GM18498 (cell line): ENCODE results near the gene PLCL1.

Experiments
- ATAC-seq: cut with Tn5 transposase; IDR thresholded peaks from one replicate; pipeline ENCODE4 v1.9.1; 2021; ENCODE audit warnings: mild to moderate bottlenecking, moderate library complexity; ENCODE audit not compliant: unreplicated experiment

PLCL1 gene

DNA sequence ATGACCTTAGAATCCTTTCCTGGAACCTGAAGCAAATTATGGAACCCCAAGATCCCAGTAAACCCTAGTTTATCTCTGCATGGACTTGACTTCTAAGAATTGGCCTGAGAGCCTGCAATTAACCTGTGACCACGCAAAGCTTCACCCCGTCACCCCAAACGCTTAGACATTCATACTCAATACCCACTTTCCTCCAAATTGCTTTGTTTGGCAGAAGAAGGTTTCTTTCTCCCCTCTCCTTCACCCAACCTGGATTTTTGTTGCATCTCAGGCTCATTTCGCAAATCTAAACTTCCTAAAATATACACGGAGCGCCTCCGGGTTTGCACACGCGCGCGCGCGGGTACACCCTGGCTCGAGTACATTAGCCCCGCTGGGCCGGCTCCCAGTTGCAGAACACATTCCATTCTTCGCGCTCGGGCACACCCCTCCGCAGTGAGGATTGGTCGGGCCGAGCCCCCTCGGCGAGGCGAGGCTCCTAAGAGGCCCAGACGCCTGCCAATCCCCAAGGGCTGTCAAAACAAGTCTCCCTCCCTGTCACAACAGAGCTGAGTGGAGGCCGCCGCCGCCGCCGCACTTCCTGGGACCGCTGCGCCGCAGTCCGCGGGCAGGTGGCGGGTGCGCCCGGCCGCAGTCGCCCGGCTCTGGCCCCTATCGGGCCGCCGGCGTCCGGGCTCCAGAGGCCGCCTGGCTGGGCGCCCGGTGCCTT, at the start of gene PLCL1:
Gene PLCL1 (plus strand): TSS at position 545 of the 709 bp plus-strand sequence.
- peak; percentile 100 for ATAC-seq

DNA sequence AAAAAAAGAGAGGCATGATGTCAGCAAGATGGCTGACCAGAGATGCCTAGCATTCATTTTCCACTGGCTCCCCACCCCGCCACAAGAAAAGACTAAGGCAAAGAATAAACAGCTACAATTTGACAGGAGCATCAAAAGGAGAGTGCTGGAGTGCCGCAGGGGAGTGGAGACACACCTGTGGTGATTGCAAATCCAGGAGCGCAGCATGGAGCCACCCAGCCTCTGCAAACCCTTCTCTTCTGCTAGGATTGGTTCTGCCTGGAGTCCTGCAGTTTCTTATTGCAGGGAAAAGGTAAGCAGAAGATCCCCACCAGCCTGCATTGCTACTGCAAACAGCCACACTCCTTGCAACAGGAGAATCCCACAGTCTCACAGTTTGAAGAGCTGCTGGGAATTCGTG, 45.4 kb upstream of the PLCL1 start:
- no peak for ATAC-seq

DNA sequence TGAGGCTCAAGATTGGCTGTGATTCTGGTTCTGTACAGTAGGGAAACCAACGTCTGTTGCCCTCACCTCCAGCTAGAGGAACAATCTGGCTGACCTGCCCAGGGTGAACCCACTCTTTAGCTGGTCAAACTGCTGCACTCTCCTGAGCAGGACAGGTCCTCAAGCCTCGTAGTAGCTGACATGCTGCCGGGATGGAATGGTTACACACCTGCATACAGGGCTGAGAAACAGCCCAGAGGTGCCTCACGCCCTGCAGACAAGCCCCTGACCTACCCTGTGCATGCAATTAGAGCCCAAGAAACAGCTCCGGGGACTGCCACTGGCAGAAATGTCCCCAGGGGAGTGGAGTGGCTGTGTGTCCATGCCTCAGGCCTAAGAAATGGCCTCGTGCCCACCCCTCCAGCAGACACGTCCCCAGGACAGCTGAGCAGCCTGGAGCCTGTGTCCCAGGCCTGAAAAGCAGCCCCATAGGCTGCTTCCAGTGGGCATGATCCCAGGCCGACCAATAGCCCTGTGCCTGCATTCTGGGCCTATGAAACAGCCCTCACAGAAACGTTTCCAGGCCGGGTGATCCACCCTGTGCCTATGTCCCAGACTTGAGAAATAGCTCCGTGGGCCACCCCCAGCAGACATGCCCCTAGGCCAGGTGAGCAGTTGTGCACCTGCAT, 44.6 kb upstream of the PLCL1 start:
- no peak for ATAC-seq

DNA sequence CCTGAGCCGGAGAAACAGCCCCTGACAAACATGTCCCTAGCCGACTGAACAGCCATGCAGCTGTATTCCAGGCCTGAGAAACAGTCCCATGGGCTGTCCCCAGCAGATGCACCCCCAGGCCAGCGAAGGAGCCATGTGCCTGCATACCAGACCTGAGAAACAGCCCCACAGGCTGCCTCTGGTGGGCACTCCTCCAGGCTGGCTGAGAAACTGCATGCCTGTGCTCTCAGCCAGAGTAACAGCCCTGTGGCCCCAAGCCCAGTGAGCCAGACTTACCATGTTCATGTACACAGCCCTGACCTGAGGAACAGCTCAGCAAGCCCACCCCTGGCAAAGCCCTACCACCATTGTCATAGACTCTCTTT, 44.1 kb upstream of the PLCL1 start:
- ATAC-seq: no peak

DNA sequence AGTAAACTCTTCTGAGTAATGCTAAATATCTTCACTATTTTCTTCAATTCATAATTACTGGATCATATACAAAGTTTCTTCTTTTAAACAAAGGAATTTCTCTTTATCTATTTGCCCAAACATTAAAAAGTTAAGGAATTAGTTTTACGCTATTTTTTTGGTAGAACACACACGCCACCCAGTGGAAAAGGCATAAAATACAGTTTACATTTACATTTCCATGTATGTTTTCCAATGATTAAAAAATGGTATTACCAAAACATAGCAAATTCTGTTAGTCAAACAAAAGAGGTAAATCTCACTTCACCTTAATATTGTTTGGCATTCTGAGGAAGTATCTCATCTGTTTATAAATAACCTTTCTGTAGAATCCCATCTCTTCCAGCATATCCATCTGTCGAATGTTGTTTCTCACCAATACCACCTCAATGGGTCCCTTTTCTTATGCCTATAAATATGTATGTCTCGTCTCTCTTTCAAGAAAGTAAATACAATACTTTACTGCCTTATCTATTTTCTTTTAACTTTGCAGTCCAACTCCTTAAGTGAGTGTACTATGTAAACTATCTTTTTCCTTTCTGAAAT, 26.5 kb upstream of the PLCL1 start:
- ATAC-seq: no peak

DNA sequence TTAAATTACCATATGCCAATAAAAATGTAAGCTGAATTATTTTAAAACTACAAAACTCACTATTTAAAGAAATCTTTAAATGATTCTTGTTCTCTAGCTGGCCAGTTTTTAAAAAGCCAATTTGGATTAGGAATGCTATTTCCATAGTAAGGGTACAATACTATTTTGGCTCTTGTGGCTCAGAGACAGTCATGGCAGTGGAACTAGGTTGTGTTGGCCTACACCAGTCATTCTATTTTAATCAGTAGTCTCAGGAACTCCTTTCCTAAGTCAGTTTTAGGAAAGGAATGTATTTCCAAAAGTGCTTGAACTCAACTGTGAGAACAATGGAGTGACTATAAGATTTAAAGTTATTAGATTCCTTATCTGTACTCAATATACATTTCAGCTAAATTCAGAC, 25.1 kb upstream of the PLCL1 start:
- ATAC-seq: no peak

DNA sequence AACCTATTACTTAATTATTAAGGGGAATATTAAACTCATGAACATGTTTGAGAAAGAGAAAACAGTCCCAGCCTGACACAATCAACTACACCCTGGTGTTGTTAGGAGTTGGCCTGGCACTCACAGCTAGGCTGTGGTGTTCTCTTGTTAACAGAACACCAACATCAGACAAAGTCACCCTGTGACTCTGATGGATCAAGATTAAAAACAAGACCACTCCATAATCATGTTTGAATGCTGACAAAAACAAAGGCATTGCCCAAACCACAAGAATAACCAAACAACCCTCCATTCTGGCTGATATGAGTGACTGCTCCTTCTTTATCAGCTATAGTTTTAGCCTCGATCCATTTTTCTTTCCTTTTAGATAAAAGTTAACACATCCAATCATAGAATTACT, 22.3 kb upstream of the PLCL1 start:
- ATAC-seq: no peak

DNA sequence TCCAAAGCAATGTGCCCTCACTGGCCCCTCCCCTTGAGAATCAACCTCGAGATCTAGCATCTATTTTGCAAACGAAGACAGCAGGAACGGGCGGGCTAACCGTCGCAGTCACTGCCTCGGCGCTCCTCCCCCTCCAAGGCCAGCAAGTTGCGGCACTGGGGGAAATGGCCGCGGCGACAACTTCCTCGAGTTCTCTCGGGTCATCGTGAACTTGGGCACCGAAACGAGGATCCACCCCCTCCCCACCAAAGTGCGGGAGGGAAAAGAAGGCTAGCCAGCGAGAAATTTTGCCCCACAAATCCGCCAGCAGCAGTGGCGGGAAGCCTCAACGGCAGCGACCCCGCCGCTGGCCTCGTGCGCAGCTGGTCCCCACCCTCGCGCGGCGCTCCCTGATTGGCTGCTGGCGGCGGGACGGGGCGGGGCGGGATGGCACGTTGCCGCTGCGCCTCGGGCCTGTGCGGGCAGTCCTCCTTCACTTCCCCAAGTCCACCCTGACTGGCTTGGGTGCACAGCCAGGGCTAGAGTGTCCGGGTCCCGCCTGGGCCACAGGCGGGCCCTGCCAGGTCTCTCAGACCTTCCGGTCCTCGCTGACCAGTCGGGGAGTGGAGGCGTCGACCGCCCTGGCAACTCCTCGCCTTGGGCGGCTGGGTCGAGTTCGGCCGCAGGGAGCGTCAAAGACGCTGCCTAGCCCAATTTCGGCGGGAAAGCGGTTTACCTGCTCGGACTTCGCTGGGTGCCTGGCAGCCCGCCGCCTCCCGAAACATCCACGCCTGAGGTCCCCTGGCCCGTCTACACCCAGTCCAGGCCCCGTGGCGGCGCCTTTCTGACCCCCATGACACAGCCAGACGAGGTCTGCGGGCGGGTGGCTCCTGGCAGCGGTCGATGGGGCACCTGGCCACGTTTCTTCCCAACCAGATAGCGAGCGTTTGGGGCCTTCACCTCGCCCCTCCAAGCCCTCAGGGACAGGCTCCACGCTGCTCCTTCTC, 19.1 kb upstream of the PLCL1 start, which contains the start of gene BOLL:
Gene BOLL (minus strand): TSS at position 364 of the 986 bp plus-strand sequence. CDS start 3,469 bp downstream, outside the sequence.
- no peak for ATAC-seq

DNA sequence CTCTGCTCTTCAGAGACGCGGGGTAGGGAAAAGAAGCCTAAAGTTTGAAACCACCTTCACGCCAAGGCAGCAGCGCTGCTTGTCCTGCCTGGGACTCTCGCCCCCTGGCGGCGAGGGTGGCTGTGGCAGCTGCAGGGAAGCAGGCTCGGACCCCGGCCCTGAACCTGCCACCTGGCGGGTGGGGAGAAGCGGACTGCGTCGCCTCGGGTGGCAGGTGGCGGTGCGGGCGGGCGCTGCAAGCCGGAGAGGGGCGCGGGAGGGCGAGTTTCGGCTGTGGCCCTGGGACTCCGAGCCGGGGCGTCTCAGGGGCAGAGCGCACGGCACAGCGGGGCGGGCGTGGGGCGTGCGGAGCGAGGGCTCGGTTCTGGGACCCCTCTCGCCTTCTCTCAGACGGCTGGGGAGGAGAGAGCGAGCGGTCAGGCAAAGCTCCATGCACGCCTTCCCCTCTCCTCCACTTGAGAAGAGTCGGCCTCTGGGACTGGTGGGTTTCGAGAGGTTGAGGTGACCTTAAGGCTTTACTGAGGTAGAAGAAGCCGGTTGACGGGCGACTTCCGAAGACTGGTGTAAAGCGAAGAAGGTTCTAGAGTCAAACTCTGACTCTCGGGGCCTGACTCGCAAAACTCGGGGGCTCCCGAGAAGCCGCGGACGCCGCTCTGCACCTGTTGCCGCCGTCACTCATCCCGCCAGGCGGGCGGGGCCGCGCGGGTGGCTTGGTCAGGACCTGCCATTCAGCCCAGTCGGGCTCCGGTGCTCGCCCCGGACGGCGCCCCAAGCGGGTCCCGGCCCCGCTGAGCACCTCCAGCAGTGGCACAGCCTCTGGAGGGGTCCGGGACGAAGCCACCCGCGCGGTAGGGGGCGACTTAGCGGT, 18.1 kb upstream of the PLCL1 start:
- peak; percentile 73 for ATAC-seq

DNA sequence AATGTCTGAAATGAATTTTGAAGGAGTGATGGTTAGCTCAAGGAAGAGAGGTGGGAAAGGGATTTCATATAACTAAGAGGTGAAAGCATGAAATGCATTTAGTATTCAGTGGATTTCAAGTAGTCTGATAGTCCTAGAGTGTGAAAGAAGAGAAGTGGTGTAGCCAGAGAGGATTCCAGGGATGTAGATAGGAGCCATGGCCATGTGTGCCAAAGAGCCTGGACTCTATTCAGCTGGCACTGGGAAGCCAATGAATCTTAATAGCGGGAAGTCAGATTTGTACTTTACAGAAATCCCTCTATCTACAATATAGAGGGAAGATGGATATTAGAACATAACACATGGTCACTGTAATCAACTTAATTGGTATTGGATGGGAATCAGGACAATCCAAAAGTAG, 10.9 kb upstream of the PLCL1 start:
- no peak for ATAC-seq

DNA sequence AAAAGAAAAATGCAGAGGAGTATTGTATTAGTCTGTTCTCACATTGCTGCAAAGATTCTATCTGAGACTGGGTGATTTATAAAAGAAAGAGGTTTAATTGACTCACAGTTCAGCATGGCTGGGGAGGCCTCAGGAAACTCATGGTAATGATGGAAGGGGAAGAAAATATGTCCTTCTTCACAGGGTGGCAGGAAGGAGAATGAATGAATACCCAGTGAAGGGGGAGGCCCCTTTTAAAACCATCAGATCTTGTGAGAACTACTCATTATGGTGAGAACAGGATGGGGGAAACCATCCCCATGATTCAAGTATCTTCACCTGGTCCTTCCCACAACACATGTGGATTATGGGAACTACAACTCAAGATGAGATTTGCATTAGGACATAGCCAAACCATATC, 9.1 kb upstream of the PLCL1 start:
- no peak for ATAC-seq

DNA sequence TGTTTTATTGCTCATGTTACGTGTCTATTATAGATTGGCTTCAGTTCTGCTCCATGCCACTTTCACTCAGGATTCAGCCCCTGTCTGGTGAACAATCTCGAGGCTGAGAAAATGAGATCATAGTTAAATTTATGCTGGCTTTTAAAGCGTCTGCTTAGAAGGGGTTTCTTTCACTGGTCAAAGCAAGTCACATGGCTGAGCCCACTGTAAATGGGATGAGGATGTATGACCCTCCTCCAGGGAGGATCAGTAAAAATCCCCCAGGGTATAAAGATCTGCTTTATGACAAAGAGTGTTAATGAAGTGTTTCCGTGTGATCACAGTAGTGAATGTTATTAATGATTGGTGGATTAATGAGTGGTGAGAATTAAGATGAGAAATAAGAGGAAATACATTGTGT, 6.2 kb upstream of the PLCL1 start:
- no peak for ATAC-seq

DNA sequence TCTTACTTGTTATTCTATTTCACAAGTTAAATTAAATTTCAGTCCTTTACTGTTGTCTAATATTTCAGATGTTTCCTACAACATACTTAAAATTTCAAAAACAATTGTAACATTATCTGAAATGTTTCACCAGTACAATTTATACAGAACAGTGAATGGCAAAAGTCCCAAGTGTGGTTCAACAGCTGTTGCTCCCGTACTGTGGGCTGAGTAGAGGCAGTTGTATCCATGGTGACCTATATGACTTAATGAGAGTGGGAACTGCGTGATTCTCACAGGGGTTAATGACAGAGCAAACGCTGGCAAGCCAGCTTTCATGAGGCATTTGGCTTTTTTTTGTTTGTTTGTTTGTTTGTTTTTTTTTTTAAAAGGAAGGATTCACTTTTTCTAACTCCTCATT, 5.3 kb upstream of the PLCL1 start:
- ATAC-seq: no peak

DNA sequence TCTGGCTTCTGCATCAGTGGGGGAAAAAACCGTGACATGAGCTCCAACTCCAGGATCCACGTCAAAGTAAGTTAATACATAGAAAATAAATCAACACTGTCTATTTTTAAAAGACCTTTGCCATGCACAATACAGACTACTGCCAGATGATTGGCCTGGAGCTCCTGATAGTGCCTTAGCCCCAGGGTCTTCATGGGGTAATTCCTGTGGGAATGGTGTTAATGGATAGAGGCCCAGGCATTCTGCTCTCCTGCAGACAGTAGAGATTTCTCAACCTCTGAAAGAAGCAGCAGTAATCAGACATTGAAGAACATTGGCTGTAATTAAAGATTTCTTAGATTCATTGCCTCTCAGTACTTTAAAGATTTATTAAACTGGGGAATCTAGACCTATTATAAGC, 4.3 kb upstream of the PLCL1 start:
- ATAC-seq: no peak

DNA sequence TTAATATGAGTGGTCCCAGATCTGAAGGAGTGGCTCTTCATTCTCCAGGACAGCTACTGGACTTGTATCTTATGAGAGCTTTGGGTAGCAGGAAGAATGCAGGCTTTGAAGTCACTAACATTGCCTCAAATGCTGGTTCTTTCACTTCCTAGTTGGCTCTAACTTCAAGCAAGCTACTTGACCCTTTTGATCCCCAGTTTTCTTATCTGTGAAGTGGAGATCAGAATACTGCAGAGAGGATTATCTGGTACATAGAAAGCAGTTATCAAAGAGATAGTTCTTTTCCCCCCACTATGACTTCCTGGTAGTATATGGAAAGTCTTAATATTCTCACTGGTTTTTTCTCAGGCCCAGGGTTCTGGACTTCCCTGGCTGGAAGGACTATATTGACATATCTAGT, 3.4 kb upstream of the PLCL1 start:
- ATAC-seq: no peak

DNA sequence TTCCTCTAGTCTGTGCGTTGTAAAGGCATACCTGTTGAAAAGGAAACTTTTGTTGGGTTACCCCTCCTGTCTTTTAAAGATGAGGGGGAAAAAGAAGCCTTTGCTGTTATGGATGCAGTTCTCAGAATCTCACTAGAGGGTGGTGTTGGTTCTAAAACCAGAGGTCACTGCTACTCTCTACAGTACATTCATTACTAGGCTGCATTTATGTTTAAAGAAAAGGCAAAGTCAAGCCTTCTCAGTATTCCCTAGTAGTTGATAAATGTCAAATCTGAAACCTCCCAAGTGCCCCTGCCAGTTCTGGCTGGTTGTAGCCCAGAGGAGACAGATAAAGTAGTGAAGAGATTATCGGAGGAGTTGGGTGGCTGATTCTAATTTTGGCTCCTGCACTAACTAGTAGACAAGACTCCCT, 1.4 kb upstream of the PLCL1 start:
- ATAC-seq: no peak

DNA sequence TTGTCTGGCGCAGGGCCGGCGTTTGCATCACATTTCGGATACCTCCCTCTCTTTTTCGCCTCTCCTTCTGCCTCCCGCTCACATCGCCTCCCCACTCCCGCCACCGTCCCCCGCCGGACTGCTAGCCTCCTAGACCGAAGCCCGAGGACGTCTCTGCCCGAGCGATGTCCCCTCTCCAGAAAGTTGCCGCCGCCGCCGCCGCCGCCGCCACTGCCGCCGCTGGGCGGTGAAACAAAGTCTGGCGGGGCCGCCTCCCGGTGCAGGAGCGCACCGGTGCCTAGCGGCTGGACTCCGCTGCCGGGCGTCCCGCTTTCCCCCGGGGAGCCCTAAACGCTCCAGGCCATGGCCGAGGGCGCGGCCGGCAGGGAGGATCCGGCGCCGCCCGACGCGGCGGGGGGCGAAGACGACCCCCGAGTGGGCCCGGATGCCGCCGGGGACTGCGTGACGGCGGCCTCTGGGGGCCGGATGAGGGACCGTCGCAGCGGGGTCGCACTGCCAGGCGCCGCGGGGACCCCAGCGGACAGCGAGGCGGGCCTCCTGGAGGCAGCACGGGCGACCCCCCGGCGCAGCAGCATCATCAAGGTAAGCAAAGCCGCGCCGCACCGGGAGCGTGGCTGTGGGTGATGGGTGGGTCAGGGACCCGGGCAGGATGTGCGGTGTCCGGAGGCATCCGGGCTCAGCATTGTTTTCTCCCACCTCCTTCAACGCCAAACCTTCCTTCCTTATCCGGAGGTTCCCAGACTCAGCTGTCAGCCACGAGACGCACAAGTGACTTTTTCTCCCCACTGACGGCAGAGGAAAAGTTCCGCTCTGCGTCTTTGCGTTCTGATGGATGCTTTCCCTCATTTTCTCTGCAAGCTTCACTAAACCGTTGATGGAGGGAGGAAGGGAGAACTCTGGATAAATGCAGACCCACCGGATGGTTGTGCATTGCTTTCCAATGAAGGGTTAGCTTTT, 643 bp downstream of the PLCL1 start:
- ATAC-seq: peak; percentile 46

DNA sequence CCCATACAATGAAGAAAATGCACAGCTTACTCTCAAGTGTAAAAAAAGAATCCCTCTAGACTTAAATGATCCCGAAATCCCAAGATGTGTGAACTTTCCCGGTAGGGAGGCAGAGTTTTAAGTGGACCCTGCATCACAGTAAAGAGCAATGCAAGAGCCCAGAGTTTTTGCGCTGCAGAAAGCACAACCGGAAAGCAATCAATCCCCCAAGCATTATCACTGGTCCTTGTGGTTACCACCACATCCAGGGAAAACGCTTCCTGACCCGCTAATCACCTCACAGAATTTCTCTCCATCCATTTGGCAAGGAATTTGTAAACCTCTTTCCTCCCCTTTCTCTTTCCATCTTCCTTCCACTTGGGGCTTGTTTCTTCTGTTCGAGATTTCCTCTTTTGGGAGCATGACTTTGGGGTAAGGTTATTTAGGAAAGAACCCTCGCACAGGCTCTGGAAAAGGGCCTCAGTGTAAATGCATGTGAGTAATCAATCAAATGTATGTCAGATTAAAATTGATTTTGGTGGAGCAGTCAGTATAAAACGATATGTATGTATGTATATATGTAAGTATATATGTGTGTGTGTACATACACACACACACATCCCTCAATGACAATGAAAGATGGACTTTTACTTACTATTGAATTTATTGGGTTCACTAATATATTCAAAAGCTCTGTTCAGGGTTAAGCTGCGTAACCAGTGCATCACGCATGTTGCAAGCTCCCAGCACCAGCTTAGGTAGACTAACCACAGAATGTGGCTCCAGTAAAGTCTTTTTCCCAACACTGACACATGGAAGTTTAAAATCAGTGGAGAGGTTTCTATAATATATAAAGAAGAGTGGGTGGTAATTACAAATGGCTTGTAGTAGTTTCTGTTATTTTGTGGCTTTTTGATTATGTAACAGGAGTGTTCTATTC, 1.6 kb downstream of the PLCL1 start:
- no peak for ATAC-seq
